Muscle of leg (tissue), 11 donors: ENCODE data around the gene PYGO2. TPM values are rescaled to one million over a fixed set of nuclear protein-coding genes. Genes with fewer than 3 reads are reported as not detected.
"Not testable (repeated sequence)": the region's sequence is repeated elsewhere in the genome, so short reads cannot be mapped to it uniquely, and the experiment has no call there.

ENCODE experiments used
- DNase-seq: peaks from one replicate; pipeline ENCODE4 v3.0.0; 2013
- H3K27ac ChIP-seq: one replicate; pipeline ENCODE4 v1.5.1; 2013; ENCODE audit warnings: mild to moderate bottlenecking, low read length, control low read depth
- H3K27me3 ChIP-seq: one replicate; pipeline ENCODE4 v1.6.1; 2013; ENCODE audit warnings: low read length; ENCODE audit not compliant: control insufficient read depth, insufficient read depth
- H3K36me3 ChIP-seq: one replicate; pipeline ENCODE4 v1.6.1; 2013; ENCODE audit warnings: low read length; ENCODE audit not compliant: control insufficient read depth, insufficient read depth
- H3K4me1 ChIP-seq: one replicate; pipeline ENCODE4 v1.6.1; 2013; ENCODE audit warnings: low read length; ENCODE audit not compliant: control insufficient read depth, insufficient read depth
- H3K4me3 ChIP-seq: one replicate; pipeline ENCODE4 v1.5.1; 2013; ENCODE audit warnings: low read length, control low read depth
- H3K9me3 ChIP-seq: replicated peaks from 2 replicates; pipeline ENCODE4 v1.6.1; 2013; ENCODE audit warnings: low read depth, low read length; ENCODE audit not compliant: control insufficient read depth
- WGBS: methylation state at CpG from one replicate; pipeline ENCODE4 v1.1.5; 2013; ENCODE audit warnings: missing lambda C conversion rate; ENCODE audit not compliant: insufficient coverage; 5-methylcytosine and 5-hydroxymethylcytosine counted together
- polyA plus RNA-seq, 8 donors: library from polyadenylated mRNA; unstranded; fragments of 120-200 nt; gene quantifications; one replicate each; pipeline versions ENCODE4 v1.2.1 to v1.2.3, GENCODE V29; 2013; ENCODE audit warnings: inconsistent platforms in 1 of 8, low replicate concordance in 1 of 8; ENCODE audit not compliant: insufficient read length in 8 of 8, insufficient read depth in 1 of 8
- total RNA-seq: library from RNA; stranded (reverse); fragments of 120-200 nt; gene quantifications from one replicate; pipeline ENCODE4 v1.2.4, GENCODE V29; 2013

Gene PYGO2
- total and polyA plus RNA-seq, 9 donors, result 17.1 to 32.1 (median 29.6) TPM

GRCh38 chr1:154910851-154911250 is 50.7 kb downstream of the PYGO2 start:
- WGBS, result 92% methylated on average over 4 of the region's 5 CpGs
- Histone ChIP-seq H3K36me3 (no peaks in the 10 kb centered on the region), H3K27me3 (no peaks in the 10 kb centered on the region), H3K27ac (no peak overlapping the region), H3K4me3 (no peak overlapping the region), H3K4me1 (peaks cover 3% of the 10 kb centered on the region), H3K9me3 (peaks cover 3% of the 10 kb centered on the region)
- no peak for DNase-seq

GRCh38 chr1:154908937-154909336 is 52.6 kb downstream of the PYGO2 start:
- Histone ChIP-seq H3K27me3 (no peaks in the 10 kb centered on the region), H3K27ac (no peak overlapping the region), H3K9me3 (peaks cover 3% of the 10 kb centered on the region), H3K4me3 (no peak overlapping the region), H3K4me1 (peaks cover 3% of the 10 kb centered on the region), H3K36me3 (no peaks in the 10 kb centered on the region)
- DNase-seq, result no peak
- WGBS, result 91% methylated on average over 5 of the region's 5 CpGs

- not testable (repeated sequence) for H3K4me1 ChIP-seq, H3K4me3 ChIP-seq, H3K27ac ChIP-seq, H3K9me3 ChIP-seq, DNase-seq, H3K27me3 ChIP-seq, H3K36me3 ChIP-seq
- no CpG with 5 or more reads among the region's 3 CpGs for WGBS
Measured at GRCh38 chr1:154908129-154908528, 53.5 kb downstream of the PYGO2 start.

Other genes starting within 250 kb of the PYGO2 start
- 5.1 TPM for gene KCNN3, start 91.5 kb downstream of the PYGO2 start, total RNA-seq
- gene KCNN3, start 91.5 kb downstream of the PYGO2 start, polyA plus RNA-seq, result 1 to 10 TPM; 6.4 to 9.6 (median 8.1) TPM
- 10.3 TPM for gene PMVK, start 25.1 kb downstream of the PYGO2 start, total RNA-seq
- gene PMVK, start 25.1 kb downstream of the PYGO2 start, polyA plus RNA-seq, result 10 to 100 TPM; 31.0 to 38.7 (median 33.9) TPM
- gene PBXIP1, start 5.7 kb downstream of the PYGO2 start, total RNA-seq, result 160 TPM
- 100 to 1,000 TPM; 109 to 161 (median 145) TPM for gene PBXIP1, start 5.7 kb downstream of the PYGO2 start, polyA plus RNA-seq
- 69.9 TPM for gene SHC1, start 9.0 kb upstream of the PYGO2 start, total RNA-seq
- gene SHC1, start 9.0 kb upstream of the PYGO2 start, polyA plus RNA-seq, result 100 to 1,000 TPM in 2 of 8 donors, 10 to 100 TPM in 6; 59.3 to 118 (median 91.3) TPM
- 63.8 TPM for gene CKS1B, start 12.9 kb upstream of the PYGO2 start, total RNA-seq
- gene CKS1B, start 12.9 kb upstream of the PYGO2 start, polyA plus RNA-seq, result 10 to 100 TPM; 57.1 to 84.9 (median 70.4) TPM
- 21.9 TPM for gene FLAD1, start 21.6 kb upstream of the PYGO2 start, total RNA-seq
- gene FLAD1, start 21.6 kb upstream of the PYGO2 start, polyA plus RNA-seq, result 10 to 100 TPM; 16.7 to 21.6 (median 20.1) TPM
- gene LENEP, start 31.8 kb upstream of the PYGO2 start, total RNA-seq, result 0.40 TPM
- gene LENEP, start 31.8 kb upstream of the PYGO2 start, polyA plus RNA-seq, result under 1 TPM in 3 of 8 donors, not detected in 5; 0.24 to 0.39 (median 0.30) TPM
- 7.6 TPM for gene ZBTB7B, start 41.0 kb upstream of the PYGO2 start, total RNA-seq
- 10 to 100 TPM in 2 of 8 donors, 1 to 10 TPM in 6; 6.6 to 11.3 (median 9.5) TPM for gene ZBTB7B, start 41.0 kb upstream of the PYGO2 start, polyA plus RNA-seq
- gene DCST2, start 72.0 kb upstream of the PYGO2 start, total RNA-seq, result 0.49 TPM
- 1 to 10 TPM in 3 of 8 donors, under 1 TPM in 5; 0.58 to 1.6 (median 0.84) TPM for gene DCST2, start 72.0 kb upstream of the PYGO2 start, polyA plus RNA-seq
- not detected for gene DCST1, start 72.0 kb upstream of the PYGO2 start, total RNA-seq
- under 1 TPM; 0.10 to 0.30 (median 0.16) TPM for gene DCST1, start 72.0 kb upstream of the PYGO2 start, polyA plus RNA-seq
- 41.8 TPM for gene ADAM15, start 89.5 kb upstream of the PYGO2 start, total RNA-seq
- 10 to 100 TPM; 57.9 to 83.2 (median 70.8) TPM for gene ADAM15, start 89.5 kb upstream of the PYGO2 start, polyA plus RNA-seq
- 7.5 TPM for gene EFNA4, start 102.0 kb upstream of the PYGO2 start, total RNA-seq
- gene EFNA4, start 102.0 kb upstream of the PYGO2 start, polyA plus RNA-seq, result 1 to 10 TPM; 5.6 to 9.5 (median 6.8) TPM
- gene EFNA3, start 117.1 kb upstream of the PYGO2 start, total RNA-seq, result 2.1 TPM
- gene EFNA3, start 117.1 kb upstream of the PYGO2 start, polyA plus RNA-seq, result 1 to 10 TPM; 1.7 to 3.9 (median 2.3) TPM
- 15.3 TPM for gene EFNA1, start 166.1 kb upstream of the PYGO2 start, total RNA-seq
- gene EFNA1, start 166.1 kb upstream of the PYGO2 start, polyA plus RNA-seq, result 10 to 100 TPM; 18.3 to 37.5 (median 24.9) TPM
- gene SLC50A1, start 174.1 kb upstream of the PYGO2 start, total RNA-seq, result 18.6 TPM
- gene SLC50A1, start 174.1 kb upstream of the PYGO2 start, polyA plus RNA-seq, result 10 to 100 TPM; 18.6 to 26.2 (median 21.4) TPM
- 21.1 TPM for gene DPM3, start 178.7 kb upstream of the PYGO2 start, total RNA-seq
- 10 to 100 TPM; 20.1 to 27.9 (median 23.6) TPM for gene DPM3, start 178.7 kb upstream of the PYGO2 start, polyA plus RNA-seq
- 70.4 TPM for gene KRTCAP2, start 211.5 kb upstream of the PYGO2 start, total RNA-seq
- gene KRTCAP2, start 211.5 kb upstream of the PYGO2 start, polyA plus RNA-seq, result 10 to 100 TPM; 74.7 to 89.5 (median 87.6) TPM
- gene TRIM46, start 212.1 kb upstream of the PYGO2 start, total RNA-seq, result 0.22 TPM
- gene TRIM46, start 212.1 kb upstream of the PYGO2 start, polyA plus RNA-seq, result under 1 TPM; 0.29 to 0.81 (median 0.57) TPM
- 85.5 TPM for gene THBS3, start 246.1 kb upstream of the PYGO2 start, total RNA-seq
- 10 to 100 TPM; 62.8 to 83.2 (median 70.4) TPM for gene THBS3, start 246.1 kb upstream of the PYGO2 start, polyA plus RNA-seq
- gene MTX1, start 246.9 kb upstream of the PYGO2 start, total RNA-seq, result 19.7 TPM
- 10 to 100 TPM; 19.6 to 24.5 (median 21.8) TPM for gene MTX1, start 246.9 kb upstream of the PYGO2 start, polyA plus RNA-seq